Measurements from ENCODE around the gene TBXAS1. TPM values are rescaled to one million over a fixed set of nuclear protein-coding genes. Genes with fewer than 3 reads are reported as not detected.

TBXAS1 gene
- total RNA-seq, 1 donor from 2014 or later = 0.26 TPM

GRCh38 chr7:140034421-140034820, 205.4 kb downstream of the TBXAS1 start:
- DNase-seq (ENCODE audit: low read depth) = no peak
- Histone ChIP-seq H3K27me3 (ENCODE audit: control insufficient read depth, insufficient read depth, low read length) (no peaks in the 10 kb centered on the region), H3K4me3 (ENCODE audit: low read depth, low read length) (no peak overlapping the region), H3K36me3 (ENCODE audit: control insufficient read depth, insufficient read depth, low read length) (peaks cover 1% of the 10 kb centered on the region)
- no peak for TF ChIP-seq CTCF (IDR thresholded peaks at IDR 0.05; ENCODE audit: insufficient read depth, low read length, severe bottlenecking)
- FAIRE-seq = no peak

- Histone ChIP-seq H3K36me3 (ENCODE audit: control insufficient read depth, insufficient read depth, low read length) (peaks cover 1% of the 10 kb centered on the region), H3K27me3 (ENCODE audit: control insufficient read depth, insufficient read depth, low read length) (no peaks in the 10 kb centered on the region), H3K4me3 (ENCODE audit: low read depth, low read length) (no peak overlapping the region)
- DNase-seq (ENCODE audit: low read depth) = peak; percentile 88
- FAIRE-seq = no peak
- no peak for TF ChIP-seq CTCF (IDR thresholded peaks at IDR 0.05; ENCODE audit: insufficient read depth, low read length, severe bottlenecking)
These were observed 206.5 kb downstream of the TBXAS1 start for GRCh38 chr7:140035400-140036223.

- Histone ChIP-seq H3K4me3 (ENCODE audit: low read depth, low read length) (no peak overlapping the region), H3K27me3 (ENCODE audit: control insufficient read depth, insufficient read depth, low read length) (no peaks in the 10 kb centered on the region), H3K36me3 (ENCODE audit: control insufficient read depth, insufficient read depth, low read length) (peaks cover 2% of the 10 kb centered on the region)
- DNase-seq (ENCODE audit: low read depth) (no peak), FAIRE-seq (no peak)
- TF ChIP-seq CTCF (IDR thresholded peaks at IDR 0.05; ENCODE audit: insufficient read depth, low read length, severe bottlenecking) = no peak
These were observed 207.3 kb downstream of the TBXAS1 start for GRCh38 chr7:140036224-140036962.

GRCh38 chr7:140039066-140039465, 210.0 kb downstream of the TBXAS1 start:
- no peak for TF ChIP-seq CTCF (IDR thresholded peaks at IDR 0.05; ENCODE audit: insufficient read depth, low read length, severe bottlenecking)
- Histone ChIP-seq H3K36me3 (ENCODE audit: control insufficient read depth, insufficient read depth, low read length) (peaks cover 5% of the 10 kb centered on the region), H3K4me3 (ENCODE audit: low read depth, low read length) (no peak overlapping the region), H3K27me3 (ENCODE audit: control insufficient read depth, insufficient read depth, low read length) (no peaks in the 10 kb centered on the region)
- DNase-seq (ENCODE audit: low read depth) (no peak), FAIRE-seq (no peak)

- TF ChIP-seq CTCF (IDR thresholded peaks at IDR 0.05; ENCODE audit: insufficient read depth, low read length, severe bottlenecking) = no peak
- no peak for DNase-seq (ENCODE audit: low read depth)
- no peak overlapping the region for H3K4me3 ChIP-seq (ENCODE audit: low read depth, low read length)
- no peak for FAIRE-seq
- peaks cover 5% of the 10 kb centered on the region for H3K36me3 ChIP-seq (ENCODE audit: control insufficient read depth, insufficient read depth, low read length)
- no peaks in the 10 kb centered on the region for H3K27me3 ChIP-seq (ENCODE audit: control insufficient read depth, insufficient read depth, low read length)
These were observed 210.8 kb downstream of the TBXAS1 start for GRCh38 chr7:140039896-140040295.

Measured in bronchial epithelial cell (primary cell).